ENCODE results near the gene CSNK2A3.
"Not testable (repeated sequence)": the region's sequence is repeated elsewhere in the genome, so short reads cannot be mapped to it uniquely, and the experiment has no call there.

Gene CSNK2A3

DNA sequence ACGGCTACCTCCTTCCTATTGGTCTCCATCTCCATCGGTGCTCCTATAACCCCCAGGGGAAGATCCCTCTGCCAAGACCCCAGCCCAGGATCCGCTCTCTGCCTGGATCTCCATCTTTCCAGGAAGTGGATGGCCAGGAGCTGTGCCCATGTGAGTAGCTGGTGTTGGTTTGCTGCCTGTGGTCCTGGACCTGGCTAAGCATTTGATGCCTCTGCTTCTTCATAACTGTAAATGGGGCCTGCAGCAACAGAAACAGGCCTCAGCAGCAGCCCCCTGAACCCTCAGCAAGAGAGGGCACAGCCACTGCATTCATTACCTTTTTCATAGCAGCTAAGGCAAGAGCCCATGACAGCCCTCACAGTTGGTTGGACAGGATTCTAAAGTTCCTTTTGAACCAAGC lies 26.6 kb upstream of the CSNK2A3 start:
- DNase-seq (ENCODE audit: low spot score): no peak

DNA sequence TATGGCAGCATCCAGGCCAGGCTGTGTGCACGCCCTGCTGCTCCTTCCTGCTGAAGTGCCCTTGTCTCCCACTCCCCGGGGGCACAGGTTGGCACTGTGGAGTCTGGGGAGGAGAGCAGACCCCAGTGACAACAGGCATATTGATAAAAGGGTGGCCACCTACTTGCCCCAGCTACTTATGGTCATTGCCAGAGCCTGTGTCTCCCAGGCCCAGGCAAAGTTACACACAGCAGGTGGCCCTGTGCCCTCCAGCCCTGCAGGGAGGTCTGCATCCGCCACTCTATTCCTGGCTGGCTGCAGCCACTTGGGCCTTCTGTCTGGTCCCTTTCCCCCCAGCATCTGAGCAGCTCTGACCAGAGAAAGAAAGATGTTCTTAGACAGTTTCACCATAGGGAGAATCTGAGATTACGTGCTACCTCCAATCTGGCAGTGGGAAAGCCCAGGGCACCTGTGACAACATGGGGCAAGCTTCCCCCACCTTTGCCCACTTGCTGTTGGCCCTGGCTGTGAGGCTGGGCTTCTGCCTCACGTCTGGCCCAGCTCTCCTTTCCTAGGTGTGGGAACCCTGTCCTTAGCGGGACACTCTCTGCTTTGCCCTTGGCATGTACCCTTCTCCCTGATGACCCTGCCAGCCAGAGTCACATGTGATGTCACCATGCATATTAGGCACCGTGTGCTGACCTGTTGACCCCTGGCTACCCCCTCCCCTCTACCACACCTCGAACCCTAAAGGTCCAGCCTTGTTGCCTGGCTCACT lies 25.3 kb upstream of the CSNK2A3 start:
- no peak for DNase-seq (ENCODE audit: low spot score)

DNA sequence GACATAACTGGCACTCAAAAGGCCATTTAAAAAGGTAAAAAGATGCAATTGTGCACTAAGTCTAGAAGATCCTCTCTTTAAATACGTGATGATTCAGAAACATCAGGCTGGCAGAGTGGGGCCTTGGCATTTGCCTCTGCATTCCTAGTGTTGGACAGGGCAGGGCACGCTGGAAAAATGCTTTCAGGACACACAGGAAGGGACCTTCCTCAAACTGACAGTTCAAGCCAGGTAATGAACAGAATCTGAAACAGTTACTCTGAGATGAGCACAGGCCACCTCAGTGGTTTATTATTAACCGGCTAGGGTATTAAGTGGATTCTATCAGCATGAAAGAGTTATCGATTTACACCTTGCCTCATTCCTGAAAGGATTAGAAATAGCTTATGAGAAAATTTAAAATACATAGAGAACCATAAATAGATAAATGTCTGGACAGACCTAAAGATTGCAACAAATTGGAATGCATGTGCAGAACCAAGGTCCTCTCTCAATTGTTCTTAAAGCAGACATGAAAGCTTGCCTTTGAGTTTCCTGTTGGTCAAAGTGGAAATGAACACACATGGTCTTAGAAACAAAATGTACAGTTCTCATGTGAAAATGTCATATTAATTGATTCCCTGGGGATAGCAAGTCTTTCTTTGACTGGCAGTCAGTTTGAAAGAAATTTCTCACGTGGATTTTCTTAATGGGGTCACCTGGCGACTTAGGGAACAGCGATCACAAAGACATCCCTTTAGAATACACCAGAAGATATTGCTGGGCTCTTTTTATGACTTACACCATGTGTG lies 21.5 kb upstream of the CSNK2A3 start:
- no peak for DNase-seq (ENCODE audit: low spot score)

DNA sequence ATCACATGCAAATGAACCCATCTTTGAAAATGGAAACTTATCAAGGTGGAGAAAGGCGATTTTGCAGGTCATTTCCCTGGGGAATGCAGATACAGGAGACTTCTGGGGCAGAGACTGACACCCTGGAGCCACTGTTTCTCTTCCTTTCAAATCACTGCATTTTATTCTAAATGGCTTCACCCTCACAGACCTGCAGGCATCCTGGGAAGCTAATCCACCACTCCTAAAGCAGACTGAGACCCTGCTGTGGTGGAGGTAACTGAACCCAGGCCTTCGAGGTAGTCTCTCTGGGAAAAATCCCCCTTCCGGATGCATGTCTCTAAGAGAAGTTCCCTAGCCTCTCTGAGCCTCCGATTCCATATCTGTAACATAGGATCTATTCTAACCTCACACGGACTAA lies 20.9 kb upstream of the CSNK2A3 start:
- no peak for DNase-seq (ENCODE audit: low spot score)

DNA sequence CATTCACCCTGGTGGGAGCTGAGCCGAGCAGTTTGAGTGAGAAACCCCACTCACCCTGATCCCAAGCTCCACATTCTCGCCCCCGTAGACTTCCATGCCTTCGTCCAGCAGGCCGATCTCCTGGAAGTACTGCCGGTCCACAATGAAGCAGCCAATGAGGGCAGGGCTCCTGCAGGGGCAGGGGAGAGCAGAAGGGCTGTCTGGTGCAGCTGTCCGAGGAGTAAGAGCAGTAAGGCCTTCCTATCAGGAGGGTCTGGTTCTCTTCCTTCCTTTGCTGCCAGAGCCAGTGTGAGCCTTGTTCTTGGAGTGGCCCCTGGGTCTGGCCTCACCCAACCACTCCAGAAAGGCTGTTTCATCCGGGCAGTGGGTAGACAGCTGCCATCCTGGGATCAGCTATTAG lies 19.4 kb upstream of the CSNK2A3 start:
- no peak for DNase-seq (ENCODE audit: low spot score)

- DNase-seq (ENCODE audit: low spot score): no peak
Observed at GRCh38 chr11:11370962-11371303, 17.9 kb upstream of the CSNK2A3 start.

GRCh38 chr11:11370255-11370961 lies 17.4 kb upstream of the CSNK2A3 start:
- DNase-seq (ENCODE audit: low spot score): no peak

DNA sequence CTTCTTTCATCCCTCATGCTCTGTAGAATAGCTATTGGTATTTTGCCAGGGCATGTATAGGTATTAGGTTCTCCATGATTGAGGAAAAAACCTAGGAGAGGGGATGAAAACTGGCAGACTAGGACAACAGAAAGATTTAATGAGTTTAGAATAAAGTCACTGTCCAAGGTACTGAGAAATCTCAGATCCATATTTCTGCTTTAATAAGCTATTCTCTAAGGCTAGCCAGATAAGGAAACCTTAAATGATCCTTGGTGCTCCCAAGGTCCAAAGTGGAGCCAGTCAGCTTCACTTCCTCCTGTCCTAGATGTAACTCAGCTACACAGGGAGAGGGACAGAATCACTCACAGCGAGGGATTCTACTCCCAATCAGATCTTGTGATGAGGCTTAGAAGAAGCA lies 13.7 kb upstream of the CSNK2A3 start:
- DNase-seq (ENCODE audit: low spot score): no peak

DNA sequence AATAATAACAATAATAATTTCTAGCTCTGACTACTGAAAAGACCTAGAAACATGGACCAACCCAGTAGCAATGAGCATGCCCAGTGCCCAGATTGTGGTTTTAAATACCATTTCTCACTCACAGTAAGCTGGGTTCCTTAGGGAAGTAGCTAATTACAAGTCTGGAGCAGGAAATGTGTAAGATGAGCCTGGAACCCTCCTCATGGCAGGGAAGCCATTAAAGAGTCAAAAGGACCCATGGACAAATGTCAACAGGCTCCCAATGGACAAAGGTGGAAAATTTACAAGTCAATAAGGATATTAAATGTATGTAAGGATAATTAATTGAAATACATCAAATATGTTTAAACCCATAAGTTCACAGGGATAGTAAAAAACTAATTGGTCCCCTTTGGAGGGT lies 10.6 kb upstream of the CSNK2A3 start:
- no peak for DNase-seq (ENCODE audit: low spot score)

DNA sequence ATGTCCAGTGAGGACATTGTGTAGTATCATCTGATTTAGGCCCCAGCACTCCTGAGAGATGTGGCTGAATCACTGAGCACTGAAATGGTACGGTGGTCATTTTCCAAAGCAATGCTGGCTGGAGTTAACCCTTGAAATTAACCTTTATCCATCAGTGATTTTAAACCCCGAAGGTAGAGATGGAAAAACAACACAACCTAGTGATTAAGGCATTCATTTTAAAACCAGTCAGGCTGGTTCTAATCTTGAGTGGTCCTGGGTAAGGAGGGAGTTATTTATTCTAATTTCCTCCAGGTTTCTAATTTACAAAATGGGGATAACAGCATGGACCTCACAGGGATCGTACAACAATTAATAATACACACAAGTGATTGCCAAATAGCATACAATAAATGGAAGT lies 6.6 kb upstream of the CSNK2A3 start:
- no peak for DNase-seq (ENCODE audit: low spot score)

- DNase-seq (ENCODE audit: low spot score): no peak
Observed at GRCh38 chr11:11356842-11357241, 3.8 kb upstream of the CSNK2A3 start.

- not testable (repeated sequence) for DNase-seq (ENCODE audit: low spot score)
Observed at GRCh38 chr11:11351851-11352250, 1.2 kb downstream of the CSNK2A3 start.

DNA sequence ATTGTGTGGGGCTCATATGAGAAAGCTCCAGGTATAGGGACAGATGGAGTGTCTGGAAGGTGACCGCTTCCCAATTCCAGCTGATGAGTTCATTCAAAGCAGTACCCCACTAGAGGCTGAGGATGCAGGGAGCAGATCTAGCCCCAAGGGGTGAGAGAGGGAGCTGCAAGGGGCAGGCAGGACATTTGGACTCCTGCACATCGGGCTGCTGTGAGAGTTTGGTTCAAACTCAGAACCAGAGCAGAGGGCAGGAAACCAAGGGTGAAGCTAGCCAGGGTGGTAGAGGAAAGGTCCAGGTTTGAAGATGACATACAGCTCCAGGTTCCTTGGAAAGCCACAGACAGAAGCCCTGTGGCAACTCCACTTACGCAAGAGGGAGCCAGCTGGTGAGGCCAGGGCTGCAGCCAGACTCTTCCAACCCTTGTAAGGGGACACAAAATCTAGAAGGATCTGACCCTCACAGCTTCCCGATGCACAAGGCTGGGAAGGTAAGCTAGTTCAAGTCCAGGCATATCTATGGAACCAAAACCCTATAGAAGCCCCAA lies 1.9 kb downstream of the CSNK2A3 start:
- DNase-seq (ENCODE audit: low spot score): no peak

DNA sequence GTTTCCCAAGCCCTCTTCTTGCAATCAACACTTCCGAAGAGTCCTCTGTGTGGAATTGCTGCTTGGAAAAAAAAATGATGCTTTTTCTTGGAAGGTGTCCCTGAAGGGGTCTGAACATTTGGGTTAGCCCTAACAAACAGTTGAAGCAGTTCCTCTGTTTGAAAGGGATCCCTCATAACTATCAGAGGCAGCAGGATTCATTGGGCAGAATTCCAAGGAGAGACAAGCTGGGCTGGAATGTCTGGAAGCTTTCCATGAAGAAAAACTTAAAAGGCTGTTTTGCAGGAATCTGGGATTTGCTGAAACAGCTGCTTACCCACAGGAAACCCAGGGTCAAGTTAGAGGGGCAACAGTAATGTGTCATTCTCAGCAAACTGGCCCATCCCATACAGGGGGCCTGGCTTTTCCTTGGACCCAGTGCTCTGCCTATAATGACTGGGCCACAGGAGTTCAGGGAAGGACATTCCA lies 3.1 kb downstream of the CSNK2A3 start:
- no peak for DNase-seq (ENCODE audit: low spot score)

- DNase-seq (ENCODE audit: low spot score): no peak
Observed at GRCh38 chr11:11349106-11349825, 3.8 kb downstream of the CSNK2A3 start.

DNA sequence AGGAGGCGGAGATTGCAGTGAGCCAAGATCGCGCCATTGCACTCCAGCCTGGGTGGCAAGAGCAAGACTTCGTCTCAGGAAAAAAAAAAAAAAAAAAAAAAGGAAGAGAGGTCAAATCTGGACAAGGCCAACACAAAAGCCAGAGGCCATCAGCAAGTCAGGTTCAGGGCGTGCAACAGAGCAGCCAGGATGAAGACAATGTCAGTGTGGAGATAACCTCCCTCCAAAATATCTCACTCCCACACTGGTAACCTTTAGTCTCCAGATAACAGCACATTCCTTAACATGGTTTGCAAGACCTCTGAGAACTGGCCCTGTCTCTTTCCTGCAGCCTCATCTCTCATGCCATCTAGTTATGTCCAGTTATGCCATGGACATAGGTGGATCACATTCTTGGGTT lies 4.7 kb downstream of the CSNK2A3 start:
- no peak for DNase-seq (ENCODE audit: low spot score)

- no peak for DNase-seq (ENCODE audit: low spot score)
Observed at GRCh38 chr11:11347592-11347991, 5.5 kb downstream of the CSNK2A3 start.

GRCh38 chr11:11346303-11346702 lies 6.7 kb downstream of the CSNK2A3 start:
- DNase-seq (ENCODE audit: low spot score): no peak

- no peak for DNase-seq (ENCODE audit: low spot score)
Observed at GRCh38 chr11:11345099-11345498, 8.0 kb downstream of the CSNK2A3 start.

GRCh38 chr11:11344045-11344444 lies 9.0 kb downstream of the CSNK2A3 start:
- DNase-seq (ENCODE audit: low spot score): no peak

GRCh38 chr11:11338304-11338703 lies 14.7 kb downstream of the CSNK2A3 start:
- no peak for DNase-seq (ENCODE audit: low spot score)

- no peak for DNase-seq (ENCODE audit: low spot score)
Observed at GRCh38 chr11:11336664-11337063, 16.4 kb downstream of the CSNK2A3 start.

All from germinal center (tissue), 1 donor.